ENCODE measurements around the gene SPINT2.

Gene SPINT2

DNA sequence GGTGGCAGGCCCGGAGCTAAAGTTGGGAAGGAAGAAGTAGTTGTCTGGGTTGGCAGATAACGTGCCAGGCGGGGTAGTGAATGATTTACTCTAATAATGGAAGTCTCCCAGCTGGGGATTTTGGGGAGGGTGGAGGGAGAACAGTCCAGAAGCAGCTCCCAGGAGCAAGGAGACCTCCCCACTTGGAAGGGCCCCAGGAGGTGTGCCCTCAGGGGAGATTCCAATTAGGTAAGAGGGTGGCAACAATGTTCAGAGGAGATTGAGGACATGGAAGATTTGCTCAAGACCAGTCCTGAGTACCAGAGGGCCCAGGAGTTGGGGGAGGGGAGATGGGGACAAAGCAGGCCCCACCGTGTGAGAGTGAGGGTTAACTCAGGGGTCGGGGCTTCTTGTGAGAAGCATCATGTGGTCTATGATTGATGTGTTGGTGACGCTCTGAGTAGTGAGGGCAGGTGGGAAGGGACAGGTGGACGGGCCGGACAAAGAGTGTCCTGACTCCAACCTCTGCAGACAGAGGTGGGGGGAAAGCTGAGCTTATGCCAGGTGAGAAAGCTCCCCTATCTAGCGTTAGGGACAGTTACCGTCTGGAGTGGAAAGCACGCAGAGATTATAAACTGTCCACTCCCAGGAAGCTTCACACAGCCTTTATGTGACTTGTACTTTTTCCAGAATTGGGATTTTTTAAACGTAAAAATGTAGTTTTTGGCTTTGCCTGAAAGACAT is 3.5 kb downstream of the SPINT2 start:
- no peak for DNase-seq (ENCODE audit: low read depth)

DNA sequence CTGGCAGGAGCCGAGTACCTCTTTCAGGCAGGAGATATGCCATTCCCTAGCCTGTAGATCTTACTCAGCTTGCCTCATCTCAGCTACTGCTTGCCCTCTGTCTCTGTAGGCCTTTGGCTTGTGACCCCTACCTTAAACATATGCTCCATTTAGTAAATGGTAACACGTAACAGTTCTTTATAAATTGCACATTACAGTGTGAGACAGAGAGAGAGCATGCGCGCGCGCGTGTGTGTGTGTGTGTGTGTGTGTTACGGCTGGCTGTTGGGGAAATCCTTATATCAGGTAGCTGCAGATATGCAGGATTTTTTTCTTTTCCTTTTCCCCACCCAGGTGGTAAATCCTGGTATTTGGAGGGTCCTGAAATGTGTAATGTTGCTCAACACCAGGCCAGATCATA is 4.2 kb downstream of the SPINT2 start:
- no peak for DNase-seq (ENCODE audit: low read depth)

DNA sequence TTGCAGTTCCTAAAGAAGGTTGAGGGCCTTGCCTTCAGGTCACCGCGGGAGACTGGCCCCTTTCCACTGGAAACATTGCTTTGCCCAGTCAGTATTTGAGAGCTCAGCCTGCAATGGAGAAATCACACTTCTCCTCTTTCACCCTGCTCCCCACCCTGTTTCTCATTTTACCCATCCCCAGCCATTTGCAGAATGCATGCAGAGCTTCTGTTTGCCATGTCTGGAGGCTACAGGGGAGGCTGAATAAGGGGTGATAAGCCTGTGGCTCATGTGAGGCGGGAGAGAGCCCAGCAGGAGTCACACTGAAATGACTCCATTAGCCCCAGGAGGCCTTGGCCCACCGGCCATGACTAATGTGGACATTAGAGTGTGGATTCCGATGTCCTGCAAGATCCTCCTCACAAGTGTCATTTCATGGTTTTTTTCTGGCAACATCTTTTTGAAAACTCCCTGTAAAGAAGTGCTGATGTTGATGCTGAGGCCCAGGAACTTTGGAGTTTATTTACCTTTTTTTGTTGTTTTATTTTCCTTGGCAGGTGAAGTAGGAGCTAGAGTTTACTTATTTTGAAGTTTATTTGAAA is 6.3 kb downstream of the SPINT2 start:
- no peak for DNase-seq (ENCODE audit: low read depth)

DNA sequence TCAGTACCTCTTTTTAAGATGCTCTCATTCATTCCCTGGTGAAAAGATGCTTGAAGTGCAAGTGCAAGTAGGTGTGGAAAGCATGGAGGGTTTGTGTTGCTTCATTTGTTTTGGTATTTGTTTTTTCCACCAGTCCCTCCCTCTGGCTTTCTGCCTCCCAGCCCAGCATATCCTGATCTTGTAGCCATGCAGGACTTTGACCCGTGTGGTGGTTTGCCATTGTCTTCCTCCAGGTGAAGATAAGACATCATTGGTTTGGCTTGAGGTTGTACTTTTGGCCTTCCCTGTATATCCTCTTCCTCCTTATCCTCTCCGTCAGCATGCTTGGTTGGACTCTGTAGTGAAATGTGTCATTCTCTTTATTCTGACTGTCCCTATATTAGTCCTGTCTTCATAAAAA is 9.1 kb downstream of the SPINT2 start:
- DNase-seq (ENCODE audit: low read depth) = no peak

DNA sequence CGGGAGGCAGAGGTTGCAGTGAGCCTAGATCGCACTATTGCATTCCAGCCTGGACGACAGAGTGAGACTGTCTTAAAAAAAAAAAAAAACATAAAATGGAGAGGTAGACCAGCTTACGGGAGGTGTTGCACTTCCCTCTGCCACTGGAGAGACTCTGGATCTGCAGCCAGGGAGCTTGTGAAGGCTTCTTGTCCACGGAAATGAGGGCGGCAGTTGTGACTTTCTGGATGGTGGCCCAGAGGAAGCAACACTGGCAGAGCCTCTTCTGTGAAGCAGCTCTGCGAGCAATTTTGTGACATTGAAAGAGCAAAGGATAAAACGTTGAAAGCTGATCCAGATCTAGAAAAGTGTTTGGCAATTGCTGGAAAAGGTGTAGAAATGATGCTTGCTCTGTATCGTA is 10.4 kb downstream of the SPINT2 start:
- no peak for DNase-seq (ENCODE audit: low read depth)

DNA sequence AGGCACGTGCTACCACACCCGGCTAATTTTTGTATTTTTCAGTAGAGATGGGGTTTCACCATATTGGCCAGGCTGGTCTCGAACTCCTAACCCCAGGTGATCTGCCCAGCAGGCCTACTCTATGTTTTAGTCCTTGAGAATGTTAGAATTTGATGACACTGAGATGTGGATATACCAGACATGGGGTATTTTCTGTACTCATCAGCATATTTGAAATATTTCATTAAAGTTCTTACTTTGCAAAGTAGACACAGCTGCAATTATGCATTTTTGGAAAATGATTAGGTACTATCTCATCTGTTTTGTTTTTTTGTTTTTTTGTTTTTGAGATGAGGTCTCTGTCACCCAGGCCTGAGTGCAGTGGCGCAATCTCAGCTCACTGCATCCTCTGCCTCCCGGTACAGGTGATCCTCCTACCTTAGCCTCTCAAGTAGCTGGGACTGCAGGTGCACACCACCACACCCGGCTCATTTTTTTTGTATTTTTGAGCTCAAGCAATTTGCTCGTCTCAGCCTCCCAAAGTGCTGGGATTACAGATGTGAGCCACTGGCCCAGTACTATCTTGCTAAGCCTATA is 12.7 kb downstream of the SPINT2 start:
- DNase-seq (ENCODE audit: low read depth) = no peak

DNA sequence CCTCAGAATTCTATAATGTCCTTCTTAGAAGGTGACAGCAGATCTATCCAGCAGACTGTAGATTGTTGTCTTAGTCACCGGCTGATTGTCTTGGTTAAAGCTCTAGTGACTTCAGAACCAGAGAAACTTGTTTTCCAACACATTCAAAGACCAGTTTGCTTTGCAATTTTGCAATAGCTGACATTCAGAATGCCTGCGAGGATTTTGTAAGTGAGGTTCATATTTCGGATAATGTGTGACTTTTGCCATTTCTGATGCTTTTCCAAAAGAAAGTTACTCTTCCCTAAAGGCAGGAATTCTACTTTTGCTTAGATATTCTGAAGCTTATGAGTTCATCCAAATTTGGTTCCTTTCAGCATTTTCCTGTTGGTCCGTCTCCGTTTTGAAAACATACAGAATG is 13.2 kb downstream of the SPINT2 start:
- no peak for DNase-seq (ENCODE audit: low read depth)

DNA sequence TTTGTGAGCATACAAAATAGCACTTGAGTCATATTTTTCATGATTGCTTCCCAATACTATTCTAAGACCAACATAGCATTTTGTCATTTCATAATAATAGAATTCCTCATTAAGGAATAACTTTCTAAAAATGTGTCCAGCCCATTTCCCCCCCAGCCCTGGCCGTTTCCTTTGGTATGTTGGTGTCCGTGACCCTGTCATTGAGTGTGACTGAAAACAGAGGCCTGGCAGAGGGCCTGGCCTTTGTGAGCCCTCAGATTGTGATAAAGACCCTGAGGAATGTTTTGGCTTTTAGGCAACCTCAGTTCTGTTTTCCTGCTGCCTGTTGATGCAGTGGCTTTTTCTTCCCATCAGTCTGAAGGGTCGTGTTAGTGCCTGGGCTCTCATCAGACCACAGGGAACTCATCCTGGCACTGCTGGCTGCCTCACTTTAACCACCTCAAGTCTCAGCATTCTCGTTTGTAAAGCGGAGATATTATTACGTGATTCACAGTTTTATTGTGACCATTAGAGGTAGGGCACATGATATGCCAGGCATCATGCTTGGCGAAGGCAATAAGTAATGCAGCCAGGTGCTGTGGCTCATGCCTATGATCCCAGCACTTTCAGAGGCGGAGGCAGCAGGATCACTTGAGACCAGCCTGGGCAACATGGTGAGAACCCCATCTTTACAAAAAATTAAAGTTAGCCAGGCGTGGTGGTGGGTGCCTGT is 13.8 kb downstream of the SPINT2 start:
- no peak for DNase-seq (ENCODE audit: low read depth)

DNA sequence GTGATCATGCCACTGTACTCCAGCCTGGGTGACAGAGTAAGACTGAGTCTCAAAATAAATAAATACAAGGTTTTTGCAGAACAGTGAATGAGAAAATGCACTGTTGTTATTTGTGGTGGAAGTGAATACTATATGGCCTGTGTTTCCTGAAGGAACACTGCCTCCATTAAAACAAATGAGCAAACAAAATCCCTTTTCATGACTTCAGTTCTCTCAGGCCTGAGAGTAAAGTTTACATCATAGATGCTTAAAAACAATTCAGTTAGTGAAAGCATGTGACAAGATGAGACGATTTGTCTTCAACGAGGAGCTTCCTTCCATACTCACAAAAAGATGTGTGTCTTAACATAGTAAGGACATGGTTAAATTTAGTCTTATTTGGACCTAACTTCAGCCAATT is 14.4 kb downstream of the SPINT2 start:
- no peak for DNase-seq (ENCODE audit: low read depth)

DNA sequence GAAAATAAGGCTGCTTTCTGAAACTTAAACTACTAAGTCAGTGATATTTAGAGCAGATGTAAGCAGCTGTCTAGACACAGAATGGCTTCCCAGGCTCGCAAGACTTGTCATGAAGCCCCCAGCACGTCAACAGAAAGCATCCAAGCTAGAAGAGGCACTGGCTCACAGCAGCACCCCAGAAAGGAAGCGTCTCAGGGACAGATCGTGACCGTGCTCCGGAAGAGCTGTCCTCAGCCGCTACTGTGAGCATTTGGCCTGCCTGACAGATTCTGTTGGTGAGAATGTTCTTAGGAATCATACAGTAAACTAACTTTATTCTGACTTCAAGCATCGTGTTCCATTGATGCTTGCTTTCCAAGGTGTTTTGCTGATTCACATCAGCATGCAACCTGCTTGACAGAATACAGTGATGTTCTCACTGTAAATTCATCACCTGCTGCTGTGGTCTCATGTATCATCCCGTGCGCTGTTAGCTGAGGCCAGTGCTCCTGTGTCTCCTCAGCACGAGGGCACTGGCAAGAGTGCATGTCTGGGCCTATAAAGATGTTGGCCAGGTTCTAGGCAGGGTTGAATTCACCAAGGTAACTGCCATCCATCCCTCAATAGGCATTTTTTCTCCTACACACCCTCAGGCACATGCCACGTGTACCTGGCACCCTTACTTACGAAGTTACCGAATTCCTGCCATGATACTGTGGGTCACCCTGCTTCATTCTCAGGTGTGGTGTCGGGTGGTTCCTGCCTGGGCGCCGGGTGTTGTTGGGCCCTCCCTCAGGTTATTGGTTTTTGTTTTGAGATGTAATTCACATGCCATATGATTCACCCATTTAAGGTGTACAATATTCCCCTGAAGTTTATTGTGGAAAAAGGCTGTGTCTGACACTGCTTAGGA is 15.9 kb downstream of the SPINT2 start:
- DNase-seq (ENCODE audit: low read depth) = no peak

DNA sequence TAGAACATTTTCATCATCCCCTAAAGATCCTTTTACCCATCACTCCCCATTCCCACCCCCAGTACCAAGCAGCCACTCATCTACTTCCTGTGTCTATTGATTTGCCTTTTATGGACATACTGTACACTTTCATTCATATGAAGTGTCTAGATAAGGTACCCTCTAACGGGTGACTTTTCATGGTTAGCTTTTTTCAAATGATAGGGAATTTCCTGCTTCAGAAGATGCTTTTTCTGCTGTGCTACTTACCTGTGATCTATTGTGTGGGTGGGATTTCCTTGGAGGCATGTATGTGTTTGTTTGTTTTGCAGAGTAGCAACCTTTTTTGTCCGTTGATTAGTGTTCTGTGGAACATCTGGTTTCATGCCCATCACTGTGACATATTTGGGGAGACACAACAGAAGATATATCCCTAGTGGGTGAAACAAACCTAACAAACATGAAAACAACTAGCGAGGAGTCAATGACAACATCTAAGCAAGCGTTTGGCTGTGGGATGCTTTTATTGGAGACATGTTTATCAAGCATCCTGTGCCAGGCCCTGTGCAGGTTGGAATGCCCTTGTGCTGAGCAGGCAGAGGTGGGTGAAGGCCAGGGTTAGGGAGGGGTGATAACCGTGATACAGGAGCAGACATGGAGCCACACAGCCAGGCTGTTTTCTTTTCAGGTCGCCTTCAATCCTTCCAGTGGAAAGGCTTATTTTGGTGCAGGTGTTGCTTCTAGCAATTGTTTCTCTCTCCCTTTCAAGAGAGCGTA is 17.6 kb downstream of the SPINT2 start:
- no peak for DNase-seq (ENCODE audit: low read depth)

DNA sequence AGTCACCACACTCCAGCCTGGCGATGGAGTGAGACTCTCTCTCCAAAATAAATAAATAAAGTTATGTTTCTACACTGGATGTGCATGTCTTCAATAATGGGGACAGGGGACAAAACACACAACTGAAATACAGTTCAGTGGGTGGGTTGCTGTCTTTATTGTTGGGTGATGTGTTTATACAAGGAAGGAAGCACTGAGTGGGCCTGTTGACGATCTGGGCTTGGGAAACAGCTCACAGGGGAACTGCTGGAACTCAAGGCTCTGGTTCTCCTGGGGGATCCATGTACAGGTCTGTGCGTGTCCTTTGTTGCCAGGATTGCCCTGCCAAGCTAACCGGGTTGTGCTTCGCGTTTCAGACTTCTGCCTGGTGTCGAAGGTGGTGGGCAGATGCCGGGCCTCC is 18.9 kb downstream of the SPINT2 start:
- DNase-seq (ENCODE audit: low read depth) = no peak

DNA sequence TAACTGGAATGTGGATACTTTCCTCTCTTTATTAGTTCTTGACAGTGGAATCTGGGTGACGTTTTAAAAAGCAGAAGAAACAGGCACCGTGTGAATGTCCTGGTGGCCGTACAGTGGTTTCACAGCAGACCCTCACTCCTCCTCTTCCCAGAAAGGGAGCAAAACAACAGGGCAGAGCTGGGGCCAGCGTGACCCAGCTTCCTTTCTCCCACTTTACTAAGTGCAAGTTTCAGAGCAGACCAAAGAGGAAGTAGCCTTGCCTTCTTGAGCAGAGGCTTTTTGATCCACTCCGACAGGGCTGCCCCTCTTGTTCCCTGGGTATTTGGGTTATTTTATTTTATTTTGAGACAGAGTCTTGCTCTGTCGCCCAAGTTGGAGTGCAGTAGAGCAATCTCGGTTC is 20.0 kb downstream of the SPINT2 start:
- DNase-seq (ENCODE audit: low read depth) = no peak

DNA sequence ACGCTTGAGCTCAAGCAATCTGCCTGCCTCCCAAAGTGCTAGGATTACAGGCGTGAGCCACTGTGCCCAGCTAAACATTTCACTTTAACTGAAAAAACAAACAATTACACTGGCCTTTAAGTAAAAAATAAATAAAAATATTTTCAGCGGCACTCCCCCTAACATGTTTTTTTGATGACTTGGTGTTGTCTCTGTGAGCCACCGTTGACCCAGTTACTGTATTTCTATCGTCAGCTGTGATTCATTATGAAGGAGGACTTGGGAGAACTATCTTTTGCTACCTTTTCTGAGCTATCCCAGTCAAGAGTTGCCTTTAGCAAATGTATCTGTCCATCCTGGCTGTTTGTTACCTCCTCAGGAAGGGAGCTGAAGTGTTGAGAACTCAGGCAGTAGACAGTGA is 21.2 kb downstream of the SPINT2 start:
- no peak for DNase-seq (ENCODE audit: low read depth)

DNA sequence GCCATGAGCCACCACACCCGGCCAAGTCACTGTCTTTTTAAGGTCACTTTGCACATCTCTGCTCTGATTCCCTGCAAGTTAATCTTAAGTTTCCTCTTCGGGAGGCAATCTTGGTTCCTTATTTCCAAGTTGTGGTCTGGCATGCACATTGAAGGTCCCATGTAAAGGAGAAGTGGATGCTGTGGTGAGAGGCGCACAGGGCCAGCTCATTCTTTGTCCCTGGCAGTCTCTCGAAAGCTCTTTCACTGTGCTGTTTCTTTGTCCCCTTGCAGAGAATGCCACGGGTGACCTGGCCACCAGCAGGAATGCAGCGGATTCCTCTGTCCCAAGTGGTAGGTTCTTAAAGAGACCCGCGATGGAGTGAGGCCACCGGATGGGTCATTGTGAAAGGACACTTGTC is 23.2 kb downstream of the SPINT2 start:
- DNase-seq (ENCODE audit: low read depth) = no peak

DNA sequence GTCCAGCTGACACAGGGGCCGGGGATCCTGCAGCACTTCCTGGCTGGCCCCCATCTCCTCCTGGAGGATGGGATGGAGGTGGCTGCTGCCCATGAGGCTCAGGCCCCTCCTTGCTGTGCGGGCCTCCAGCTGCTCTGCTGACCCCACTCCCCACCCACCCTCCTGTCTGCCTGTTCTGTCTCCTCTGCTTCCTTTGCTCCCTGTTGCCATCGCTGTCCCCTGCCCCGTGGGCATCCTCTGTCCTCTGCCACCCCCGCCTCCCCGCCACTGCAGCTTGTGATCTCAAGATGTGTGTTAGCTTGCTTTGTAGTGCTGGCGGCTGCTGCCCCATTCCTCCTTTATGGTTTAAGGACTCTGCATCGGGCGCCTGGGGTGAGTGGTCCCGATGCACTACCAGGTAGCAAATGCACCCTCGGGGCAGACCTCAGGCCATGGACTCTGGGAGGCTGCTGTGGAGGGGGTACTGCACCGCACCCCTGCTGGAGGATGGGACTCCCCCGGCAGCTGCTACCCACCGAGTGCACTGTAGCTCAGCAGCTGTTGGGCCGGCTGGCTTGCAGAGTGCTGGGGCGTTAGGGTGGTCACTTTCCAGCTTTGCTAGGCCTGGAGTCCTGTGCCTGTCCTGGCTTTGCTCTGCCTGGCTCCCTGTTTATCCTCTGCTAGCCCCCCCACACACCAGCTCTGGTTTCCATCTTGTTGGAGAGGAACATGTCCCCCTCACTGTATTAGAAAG is 23.9 kb downstream of the SPINT2 start:
- no peak for DNase-seq (ENCODE audit: low read depth)

DNA sequence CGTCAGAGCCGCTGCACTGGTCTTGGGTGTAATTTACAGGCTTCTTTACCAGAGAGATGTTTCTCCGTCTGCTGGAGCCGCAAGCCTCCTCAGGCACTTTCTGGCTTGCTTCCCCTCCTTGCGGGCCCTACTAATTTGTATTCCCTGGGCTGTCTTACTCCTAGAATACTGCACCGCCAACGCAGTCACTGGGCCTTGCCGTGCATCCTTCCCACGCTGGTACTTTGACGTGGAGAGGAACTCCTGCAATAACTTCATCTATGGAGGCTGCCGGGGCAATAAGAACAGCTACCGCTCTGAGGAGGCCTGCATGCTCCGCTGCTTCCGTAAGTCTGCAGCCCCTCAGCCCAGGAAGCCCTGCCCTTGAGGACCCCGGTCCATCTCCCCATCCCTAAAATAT is 25.6 kb downstream of the SPINT2 start:
- no peak for DNase-seq (ENCODE audit: low read depth)

DNA sequence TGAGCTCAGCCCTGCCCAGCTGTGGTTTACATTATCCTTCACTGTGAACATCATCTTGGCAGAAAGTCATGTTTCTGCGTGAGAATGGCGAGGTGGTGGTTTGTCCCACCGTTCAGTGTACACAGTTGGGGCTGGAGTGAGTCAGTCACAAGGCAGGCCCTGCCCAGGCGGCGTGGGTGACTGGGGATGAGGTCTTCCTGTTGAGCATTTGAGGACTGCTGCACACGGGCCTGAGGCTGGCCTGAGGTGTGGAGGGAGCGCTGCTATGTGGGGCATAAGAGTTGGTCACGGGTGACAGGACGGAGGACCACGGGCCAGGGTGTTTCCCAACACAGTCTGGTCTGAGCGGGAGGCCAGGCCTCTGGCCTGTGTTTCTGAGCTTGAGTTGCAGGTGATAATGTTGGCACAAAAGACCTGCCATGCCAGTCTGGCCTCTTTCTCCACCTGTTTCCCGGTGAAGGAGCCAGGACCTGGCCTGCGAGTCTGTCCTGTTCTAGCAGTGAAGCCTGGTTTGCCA is 26.3 kb downstream of the SPINT2 start:
- no peak for DNase-seq (ENCODE audit: low read depth)

DNA sequence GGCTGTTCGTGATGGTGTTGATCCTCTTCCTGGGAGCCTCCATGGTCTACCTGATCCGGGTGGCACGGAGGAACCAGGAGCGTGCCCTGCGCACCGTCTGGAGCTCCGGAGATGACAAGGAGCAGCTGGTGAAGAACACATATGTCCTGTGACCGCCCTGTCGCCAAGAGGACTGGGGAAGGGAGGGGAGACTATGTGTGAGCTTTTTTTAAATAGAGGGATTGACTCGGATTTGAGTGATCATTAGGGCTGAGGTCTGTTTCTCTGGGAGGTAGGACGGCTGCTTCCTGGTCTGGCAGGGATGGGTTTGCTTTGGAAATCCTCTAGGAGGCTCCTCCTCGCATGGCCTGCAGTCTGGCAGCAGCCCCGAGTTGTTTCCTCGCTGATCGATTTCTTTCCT is 27.5 kb downstream of the SPINT2 start:
- DNase-seq (ENCODE audit: low read depth) = no peak

DNA sequence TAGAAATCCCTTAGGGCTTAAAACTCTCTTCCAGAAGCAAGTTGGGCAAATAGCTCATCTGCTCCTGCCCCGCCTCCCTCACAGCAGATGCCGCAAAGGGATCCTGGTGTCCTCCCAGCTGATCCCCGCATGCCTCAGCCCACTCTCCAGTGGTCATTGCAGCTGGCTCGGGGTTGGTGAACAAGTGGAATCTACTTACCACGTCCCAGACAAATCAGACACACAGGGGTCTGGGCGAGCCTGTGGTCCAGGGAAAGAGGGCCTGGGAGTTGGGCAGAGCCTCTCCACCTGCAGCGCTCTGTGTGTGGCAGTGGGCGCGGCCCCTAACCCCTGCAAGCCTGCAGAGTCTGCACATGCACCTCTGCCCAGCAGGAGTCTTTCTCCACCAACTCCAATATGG is 28.9 kb downstream of the SPINT2 start:
- DNase-seq (ENCODE audit: low read depth) = no peak

DNA sequence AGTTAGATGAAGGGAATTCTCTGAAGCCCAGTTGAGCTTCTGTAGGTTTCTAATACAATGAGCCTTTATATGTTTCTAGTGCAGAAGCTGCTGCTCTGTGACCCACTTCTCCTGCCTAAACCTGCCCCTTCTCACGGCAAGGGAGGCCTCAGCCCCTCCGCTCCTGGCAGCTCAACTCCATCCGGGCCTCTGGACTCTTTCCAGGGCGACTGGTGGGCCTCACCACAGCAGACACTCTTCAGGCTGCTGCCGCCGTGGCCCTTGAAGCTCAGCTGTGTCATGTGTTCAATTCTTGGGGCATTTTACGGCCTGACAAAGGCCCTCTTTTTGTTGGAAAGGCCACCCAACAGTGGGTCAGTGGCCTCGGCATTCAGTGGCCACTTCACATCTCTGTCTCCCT is 29.7 kb downstream of the SPINT2 start:
- DNase-seq (ENCODE audit: low read depth) = no peak

All from activated T-cell treated with anti-CD3 and anti-CD28 coated beads for 24 hours (primary cell).